SK-N-SH treated with all-trans-retinoic acid at 6 μM for 48 hours (cell line): ENCODE results near the gene NID1.

Experiments used
- ATAC-seq: fragments of 200-7000 bp; cut with Tn5 transposase; 3 replicates; pipeline ENCODE4 v1.9.1; 2020; ENCODE audit warnings: mild to moderate bottlenecking, moderate library complexity
- ARNTL ChIP-seq: fragments of 450-650 bp; formaldehyde crosslinking; IDR thresholded peaks from 2 replicates; pipeline ENCODE4 v1.5.0; 2020; ENCODE audit warnings: low read depth, mild to moderate bottlenecking, moderate library complexity, borderline replicate concordance
- BACH2 ChIP-seq: fragments of 250-450 bp; sonication (Bioruptor Pico); IDR thresholded peaks from 2 replicates; pipeline ENCODE4 v1.9.0; 2021; ENCODE audit warnings: mild to moderate bottlenecking, borderline replicate concordance
- CSDC2 ChIP-seq: fragments of 250-450 bp; sonication (Bioruptor Pico); IDR thresholded peaks from 2 replicates; pipeline ENCODE4 v1.5.0; 2020; ENCODE audit warnings: mild to moderate bottlenecking, moderate library complexity
- ESRRG ChIP-seq: fragments of 250-450 bp; sonication (Bioruptor Pico); IDR thresholded peaks from 2 replicates; pipeline ENCODE4 v1.6.1; 2021; ENCODE audit warnings: mild to moderate bottlenecking
- GLIS3 ChIP-seq: fragments of 250-450 bp; sonication (Bioruptor Pico); IDR thresholded peaks from 2 replicates; pipeline ENCODE4 v1.5.0; 2020; ENCODE audit warnings: mild to moderate bottlenecking, moderate library complexity
- ISL1 ChIP-seq: fragments of 250-450 bp; sonication (Bioruptor Pico); IDR thresholded peaks from 2 replicates; pipeline ENCODE4 v2.1.2; 2022; ENCODE audit warnings: mild to moderate bottlenecking, moderate library complexity
- OSR1 ChIP-seq: fragments of 250-450 bp; sonication (Bioruptor Pico); IDR thresholded peaks from 2 replicates; pipeline ENCODE4 v1.8.0; 2022; ENCODE audit warnings: moderate library complexity, mild to moderate bottlenecking, inconsistent platforms
- PPARA ChIP-seq: fragments of 250-450 bp; sonication (Bioruptor Pico); IDR thresholded peaks from 2 replicates; pipeline ENCODE4 v1.5.0; 2020; ENCODE audit warnings: mild to moderate bottlenecking, borderline replicate concordance
- RARB ChIP-seq: fragments of 250-450 bp; sonication (Bioruptor Pico); IDR thresholded peaks from 2 replicates; pipeline ENCODE4 v1.8.0; 2021; ENCODE audit warnings: mild to moderate bottlenecking, moderate library complexity
- SNAI2 ChIP-seq: fragments of 250-450 bp; sonication (Bioruptor Pico); IDR thresholded peaks from 2 replicates; pipeline ENCODE4 v1.5.0; 2020; ENCODE audit warnings: mild to moderate bottlenecking, moderate library complexity
- TCF4 ChIP-seq: fragments of 250-450 bp; sonication (Bioruptor Pico); IDR thresholded peaks from 2 replicates; pipeline ENCODE4 v1.8.0; 2021; ENCODE audit warnings: mild to moderate bottlenecking, moderate library complexity, borderline replicate concordance
- TOX ChIP-seq: fragments of 250-450 bp; sonication (Bioruptor Pico); IDR thresholded peaks from 2 replicates; pipeline ENCODE4 v1.8.0; 2021; ENCODE audit warnings: mild to moderate bottlenecking, moderate library complexity, borderline replicate concordance
- ZC3H10 ChIP-seq: fragments of 250-450 bp; sonication (Bioruptor Pico); IDR thresholded peaks from 2 replicates; pipeline ENCODE4 v1.5.1; 2021; ENCODE audit warnings: mild to moderate bottlenecking, moderate library complexity
- ZFP3 ChIP-seq: fragments of 250-450 bp; sonication (Bioruptor Pico); IDR thresholded peaks from 2 replicates; pipeline ENCODE4 v1.5.0; 2020; ENCODE audit warnings: mild to moderate bottlenecking, moderate library complexity
- ZFP30 ChIP-seq: fragments of 450-650 bp; formaldehyde crosslinking; IDR thresholded peaks from 2 replicates; pipeline ENCODE4 v1.5.0; 2022; ENCODE audit warnings: mild to moderate bottlenecking, moderate library complexity
- ZNF565 ChIP-seq: fragments of 450-650 bp; formaldehyde crosslinking; conservative IDR thresholded peaks from 2 replicates; pipeline ENCODE4 v1.5.0; 2020; ENCODE audit warnings: low read depth, mild to moderate bottlenecking, moderate library complexity
- ZNF70 ChIP-seq: fragments of 450-650 bp; formaldehyde crosslinking; IDR thresholded peaks from 2 replicates; pipeline ENCODE4 v1.5.0; 2020; ENCODE audit warnings: mild to moderate bottlenecking, moderate library complexity
- ZNF8 ChIP-seq: fragments of 450-650 bp; formaldehyde crosslinking; IDR thresholded peaks from 2 replicates; pipeline ENCODE4 v1.5.0; 2020; ENCODE audit warnings: mild to moderate bottlenecking, moderate library complexity
- TF ChIP-seq, protein P1 (sequence below): fragments of 250-450 bp; sonication (Bioruptor Pico); IDR thresholded peaks from 2 replicates; pipeline ENCODE4 v1.5.1; 2021; ENCODE audit warnings: mild to moderate bottlenecking, moderate library complexity
- TF ChIP-seq, protein P2 (sequence below): fragments of 250-450 bp; sonication (Bioruptor Pico); IDR thresholded peaks from 2 replicates; pipeline ENCODE4 v1.8.0; 2021; ENCODE audit warnings: low read depth, mild to moderate bottlenecking, moderate library complexity, borderline replicate concordance
- TF ChIP-seq, protein P3 (sequence below): fragments of 250-450 bp; sonication (Bioruptor Pico); IDR thresholded peaks from 2 replicates; pipeline ENCODE4 v1.5.1; 2020; ENCODE audit warnings: low read depth, mild to moderate bottlenecking, moderate library complexity
- TF ChIP-seq, protein P4 (sequence below): fragments of 250-450 bp; sonication (Bioruptor Pico); IDR thresholded peaks from 2 replicates; pipeline ENCODE4 v1.5.0; 2020; ENCODE audit warnings: mild to moderate bottlenecking, moderate library complexity
- TF ChIP-seq, protein P5 (sequence below): fragments of 250-450 bp; sonication (Bioruptor Pico); IDR thresholded peaks from 2 replicates; pipeline ENCODE4 v1.8.0; 2020; ENCODE audit warnings: mild to moderate bottlenecking, moderate library complexity, borderline replicate concordance

The NID1 gene

DNA sequence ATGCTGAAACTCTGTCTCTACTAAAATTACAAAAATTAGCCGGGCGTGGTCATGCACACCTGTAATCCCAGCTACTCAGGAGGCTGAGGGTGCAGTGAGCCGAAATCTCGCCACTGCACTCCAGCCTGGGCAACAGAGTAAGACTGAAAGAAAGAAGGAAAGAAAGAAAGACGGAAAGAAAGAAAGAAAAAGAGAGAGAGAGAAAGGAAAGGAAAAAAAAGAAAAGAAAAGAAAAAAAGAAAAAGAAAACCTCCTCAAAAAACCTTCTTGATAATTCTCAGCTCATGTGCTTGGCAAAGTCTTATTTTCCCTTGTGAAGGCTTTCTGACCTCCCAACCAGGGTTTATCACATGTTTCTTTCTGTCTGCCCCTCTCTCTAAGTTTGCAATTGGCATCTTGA lies 7.3 kb downstream of the NID1 start:
- TF ChIP-seq OSR1 (CRISPR knock-in tag): no peak
- TF ChIP-seq BACH2 (CRISPR knock-in tag): no peak
- no peak for TF ChIP-seq ISL1 (CRISPR knock-in tag)
- no peak for TF ChIP-seq ZNF8 (CRISPR knock-in tag)
- TF ChIP-seq, protein P1, sequence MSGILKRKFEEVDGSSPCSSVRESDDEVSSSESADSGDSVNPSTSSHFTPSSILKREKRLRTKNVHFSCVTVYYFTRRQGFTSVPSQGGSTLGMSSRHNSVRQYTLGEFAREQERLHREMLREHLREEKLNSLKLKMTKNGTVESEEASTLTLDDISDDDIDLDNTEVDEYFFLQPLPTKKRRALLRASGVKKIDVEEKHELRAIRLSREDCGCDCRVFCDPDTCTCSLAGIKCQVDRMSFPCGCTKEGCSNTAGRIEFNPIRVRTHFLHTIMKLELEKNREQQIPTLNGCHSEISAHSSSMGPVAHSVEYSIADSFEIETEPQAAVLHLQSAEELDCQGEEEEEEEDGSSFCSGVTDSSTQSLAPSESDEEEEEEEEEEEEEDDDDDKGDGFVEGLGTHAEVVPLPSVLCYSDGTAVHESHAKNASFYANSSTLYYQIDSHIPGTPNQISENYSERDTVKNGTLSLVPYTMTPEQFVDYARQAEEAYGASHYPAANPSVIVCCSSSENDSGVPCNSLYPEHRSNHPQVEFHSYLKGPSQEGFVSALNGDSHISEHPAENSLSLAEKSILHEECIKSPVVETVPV: no peak
- no peak for TF ChIP-seq ARNTL (CRISPR knock-in tag)
- no peak for TF ChIP-seq ZC3H10 (CRISPR knock-in tag)
- TF ChIP-seq, protein P2, sequence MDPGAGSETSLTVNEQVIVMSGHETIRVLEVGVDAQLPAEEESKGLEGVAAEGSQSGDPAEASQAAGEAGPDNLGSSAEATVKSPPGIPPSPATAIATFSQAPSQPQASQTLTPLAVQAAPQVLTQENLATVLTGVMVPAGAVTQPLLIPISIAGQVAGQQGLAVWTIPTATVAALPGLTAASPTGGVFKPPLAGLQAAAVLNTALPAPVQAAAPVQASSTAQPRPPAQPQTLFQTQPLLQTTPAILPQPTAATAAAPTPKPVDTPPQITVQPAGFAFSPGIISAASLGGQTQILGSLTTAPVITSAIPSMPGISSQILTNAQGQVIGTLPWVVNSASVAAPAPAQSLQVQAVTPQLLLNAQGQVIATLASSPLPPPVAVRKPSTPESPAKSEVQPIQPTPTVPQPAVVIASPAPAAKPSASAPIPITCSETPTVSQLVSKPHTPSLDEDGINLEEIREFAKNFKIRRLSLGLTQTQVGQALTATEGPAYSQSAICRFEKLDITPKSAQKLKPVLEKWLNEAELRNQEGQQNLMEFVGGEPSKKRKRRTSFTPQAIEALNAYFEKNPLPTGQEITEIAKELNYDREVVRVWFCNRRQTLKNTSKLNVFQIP: no peak
- TF ChIP-seq, protein P3, sequence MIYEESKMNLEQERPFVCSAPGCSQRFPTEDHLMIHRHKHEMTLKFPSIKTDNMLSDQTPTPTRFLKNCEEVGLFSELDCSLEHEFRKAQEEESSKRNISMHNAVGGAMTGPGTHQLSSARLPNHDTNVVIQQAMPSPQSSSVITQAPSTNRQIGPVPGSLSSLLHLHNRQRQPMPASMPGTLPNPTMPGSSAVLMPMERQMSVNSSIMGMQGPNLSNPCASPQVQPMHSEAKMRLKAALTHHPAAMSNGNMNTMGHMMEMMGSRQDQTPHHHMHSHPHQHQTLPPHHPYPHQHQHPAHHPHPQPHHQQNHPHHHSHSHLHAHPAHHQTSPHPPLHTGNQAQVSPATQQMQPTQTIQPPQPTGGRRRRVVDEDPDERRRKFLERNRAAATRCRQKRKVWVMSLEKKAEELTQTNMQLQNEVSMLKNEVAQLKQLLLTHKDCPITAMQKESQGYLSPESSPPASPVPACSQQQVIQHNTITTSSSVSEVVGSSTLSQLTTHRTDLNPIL (CRISPR knock-in tag): no peak
- no peak for TF ChIP-seq GLIS3
- no peak for TF ChIP-seq ZNF565
- TF ChIP-seq ZFP30 (CRISPR knock-in tag): no peak
- TF ChIP-seq TCF4 (CRISPR knock-in tag): no peak
- TF ChIP-seq TOX (CRISPR knock-in tag): no peak
- TF ChIP-seq SNAI2 (CRISPR knock-in tag): no peak
- no peak for TF ChIP-seq ZNF70
- no peak for TF ChIP-seq PPARA (CRISPR knock-in tag)
- TF ChIP-seq, protein P4, sequence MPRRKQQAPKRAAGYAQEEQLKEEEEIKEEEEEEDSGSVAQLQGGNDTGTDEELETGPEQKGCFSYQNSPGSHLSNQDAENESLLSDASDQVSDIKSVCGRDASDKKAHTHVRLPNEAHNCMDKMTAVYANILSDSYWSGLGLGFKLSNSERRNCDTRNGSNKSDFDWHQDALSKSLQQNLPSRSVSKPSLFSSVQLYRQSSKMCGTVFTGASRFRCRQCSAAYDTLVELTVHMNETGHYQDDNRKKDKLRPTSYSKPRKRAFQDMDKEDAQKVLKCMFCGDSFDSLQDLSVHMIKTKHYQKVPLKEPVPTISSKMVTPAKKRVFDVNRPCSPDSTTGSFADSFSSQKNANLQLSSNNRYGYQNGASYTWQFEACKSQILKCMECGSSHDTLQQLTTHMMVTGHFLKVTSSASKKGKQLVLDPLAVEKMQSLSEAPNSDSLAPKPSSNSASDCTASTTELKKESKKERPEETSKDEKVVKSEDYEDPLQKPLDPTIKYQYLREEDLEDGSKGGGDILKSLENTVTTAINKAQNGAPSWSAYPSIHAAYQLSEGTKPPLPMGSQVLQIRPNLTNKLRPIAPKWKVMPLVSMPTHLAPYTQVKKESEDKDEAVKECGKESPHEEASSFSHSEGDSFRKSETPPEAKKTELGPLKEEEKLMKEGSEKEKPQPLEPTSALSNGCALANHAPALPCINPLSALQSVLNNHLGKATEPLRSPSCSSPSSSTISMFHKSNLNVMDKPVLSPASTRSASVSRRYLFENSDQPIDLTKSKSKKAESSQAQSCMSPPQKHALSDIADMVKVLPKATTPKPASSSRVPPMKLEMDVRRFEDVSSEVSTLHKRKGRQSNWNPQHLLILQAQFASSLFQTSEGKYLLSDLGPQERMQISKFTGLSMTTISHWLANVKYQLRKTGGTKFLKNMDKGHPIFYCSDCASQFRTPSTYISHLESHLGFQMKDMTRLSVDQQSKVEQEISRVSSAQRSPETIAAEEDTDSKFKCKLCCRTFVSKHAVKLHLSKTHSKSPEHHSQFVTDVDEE (CRISPR knock-in tag): no peak
- TF ChIP-seq RARB (CRISPR knock-in tag): no peak
- TF ChIP-seq, all 23 proteins: peak for 0
- ATAC-seq: no peak

DNA sequence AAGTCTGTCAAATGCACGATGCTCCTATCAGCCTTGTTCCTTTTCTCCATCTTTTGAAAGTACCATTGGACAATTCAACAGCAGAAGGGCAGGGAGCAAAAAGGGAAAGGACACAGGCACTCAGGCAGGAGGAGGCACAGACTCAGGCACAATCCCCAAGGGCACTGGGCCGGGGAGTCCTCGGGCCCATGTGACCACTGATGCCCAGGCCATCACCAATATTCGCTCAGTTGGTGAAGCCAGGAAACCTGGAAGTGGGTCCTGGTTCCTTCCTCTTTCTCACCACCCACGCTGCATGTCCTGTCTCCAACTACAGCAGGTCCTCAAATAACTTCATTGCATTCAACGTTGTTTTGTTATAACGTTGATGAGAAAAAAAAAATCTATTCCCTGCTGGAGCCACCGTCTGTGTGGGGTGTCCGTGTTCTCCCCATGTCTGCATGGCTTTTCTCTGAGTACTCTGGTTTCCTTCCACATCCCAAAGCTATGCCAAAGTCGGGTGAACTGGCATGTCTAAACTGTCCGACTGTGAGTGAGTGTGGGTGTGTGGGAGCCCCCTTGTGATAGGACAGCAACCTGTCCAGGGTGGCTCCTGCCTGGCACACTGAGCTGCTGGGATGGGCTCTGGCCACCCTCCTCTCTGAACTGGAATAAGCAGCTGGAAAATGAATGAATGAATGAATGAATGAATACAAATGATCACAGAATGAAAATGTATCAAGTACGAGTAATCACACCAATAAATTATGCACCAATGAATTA lies 12.5 kb downstream of the NID1 start:
- no peak for TF ChIP-seq ZNF565
- TF ChIP-seq, protein P5, sequence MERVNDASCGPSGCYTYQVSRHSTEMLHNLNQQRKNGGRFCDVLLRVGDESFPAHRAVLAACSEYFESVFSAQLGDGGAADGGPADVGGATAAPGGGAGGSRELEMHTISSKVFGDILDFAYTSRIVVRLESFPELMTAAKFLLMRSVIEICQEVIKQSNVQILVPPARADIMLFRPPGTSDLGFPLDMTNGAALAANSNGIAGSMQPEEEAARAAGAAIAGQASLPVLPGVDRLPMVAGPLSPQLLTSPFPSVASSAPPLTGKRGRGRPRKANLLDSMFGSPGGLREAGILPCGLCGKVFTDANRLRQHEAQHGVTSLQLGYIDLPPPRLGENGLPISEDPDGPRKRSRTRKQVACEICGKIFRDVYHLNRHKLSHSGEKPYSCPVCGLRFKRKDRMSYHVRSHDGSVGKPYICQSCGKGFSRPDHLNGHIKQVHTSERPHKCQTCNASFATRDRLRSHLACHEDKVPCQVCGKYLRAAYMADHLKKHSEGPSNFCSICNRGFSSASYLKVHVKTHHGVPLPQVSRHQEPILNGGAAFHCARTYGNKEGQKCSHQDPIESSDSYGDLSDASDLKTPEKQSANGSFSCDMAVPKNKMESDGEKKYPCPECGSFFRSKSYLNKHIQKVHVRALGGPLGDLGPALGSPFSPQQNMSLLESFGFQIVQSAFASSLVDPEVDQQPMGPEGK (CRISPR knock-in tag): no peak
- no peak for TF ChIP-seq GLIS3
- TF ChIP-seq RARB (CRISPR knock-in tag): no peak
- no peak for TF ChIP-seq ZNF70
- TF ChIP-seq ISL1 (CRISPR knock-in tag): no peak
- TF ChIP-seq ARNTL (CRISPR knock-in tag): no peak
- TF ChIP-seq ZC3H10 (CRISPR knock-in tag): no peak
- no peak for TF ChIP-seq PPARA (CRISPR knock-in tag)
- no peak for TF ChIP-seq BACH2 (CRISPR knock-in tag)
- TF ChIP-seq, protein P1: no peak
- TF ChIP-seq TCF4 (CRISPR knock-in tag): no peak
- TF ChIP-seq, protein P2: no peak
- no peak for TF ChIP-seq ZFP3 (CRISPR knock-in tag)
- TF ChIP-seq TOX (CRISPR knock-in tag): no peak
- no peak for TF ChIP-seq OSR1 (CRISPR knock-in tag)
- TF ChIP-seq CSDC2 (CRISPR knock-in tag): no peak
- no peak for TF ChIP-seq SNAI2 (CRISPR knock-in tag)
- no peak for TF ChIP-seq ESRRG (CRISPR knock-in tag)
- TF ChIP-seq, protein P3 (CRISPR knock-in tag): no peak
- TF ChIP-seq, all 23 proteins: peak for 0
- ATAC-seq: no peak; the same call in 2 of the 3 replicates
